ENCODE results near the gene WFS1.

The WFS1 gene

GRCh38 chr4:6262176-6262575, 7.5 kb upstream of the WFS1 start:
- DNase-seq, result no peak

DNA sequence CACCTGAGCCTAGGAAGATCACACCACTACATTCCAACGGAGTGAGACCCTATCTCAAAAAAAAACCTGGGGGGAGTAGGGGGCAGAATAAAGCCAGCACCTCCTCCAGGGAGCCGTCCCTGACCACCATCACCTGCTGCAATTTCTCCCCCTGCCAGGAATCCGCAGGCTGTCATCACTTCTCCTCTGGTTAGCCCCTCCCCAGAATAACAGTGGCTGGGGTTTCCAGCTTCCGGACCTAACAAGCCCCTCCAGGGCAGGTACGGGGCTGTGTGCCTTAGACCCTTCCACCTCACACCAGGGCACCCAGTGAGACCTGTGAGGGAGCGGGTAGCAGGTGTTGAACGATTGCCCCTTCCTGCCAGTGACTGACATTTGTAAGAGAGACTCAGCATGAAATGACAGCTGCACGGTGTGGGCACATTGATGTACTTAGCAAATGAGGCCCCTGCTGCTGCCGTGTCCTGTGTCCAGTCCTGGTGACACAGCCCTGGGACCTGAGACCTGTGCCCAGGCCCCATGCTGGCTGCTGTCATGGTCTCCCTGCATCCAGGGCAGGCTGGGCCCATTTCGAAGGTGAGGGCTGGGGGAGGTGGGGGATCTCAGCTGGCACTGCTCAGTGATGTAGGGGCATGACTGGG, 6.7 kb upstream of the WFS1 start:
- DNase-seq, result no peak

- DNase-seq, result no peak
These were observed 6.0 kb upstream of the WFS1 start for GRCh38 chr4:6263526-6264224.

DNA sequence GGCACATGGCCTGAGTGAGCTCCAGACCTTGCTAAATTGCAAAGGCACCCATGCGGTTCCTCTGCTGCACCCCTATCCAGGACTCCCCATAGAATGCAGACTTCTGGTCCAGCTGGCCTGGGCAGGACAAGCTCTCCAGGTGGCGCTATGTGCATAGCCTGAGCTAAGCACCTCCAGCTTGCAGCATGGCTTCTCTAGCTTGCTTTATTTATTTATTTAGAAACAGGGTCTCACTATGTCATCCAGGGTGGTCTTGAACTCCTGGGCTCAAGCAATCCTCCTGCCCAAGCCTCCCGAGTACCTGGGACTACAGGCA, 5.5 kb upstream of the WFS1 start:
- DNase-seq, result no peak

GRCh38 chr4:6265546-6265945, 4.1 kb upstream of the WFS1 start:
- no peak for DNase-seq

DNA sequence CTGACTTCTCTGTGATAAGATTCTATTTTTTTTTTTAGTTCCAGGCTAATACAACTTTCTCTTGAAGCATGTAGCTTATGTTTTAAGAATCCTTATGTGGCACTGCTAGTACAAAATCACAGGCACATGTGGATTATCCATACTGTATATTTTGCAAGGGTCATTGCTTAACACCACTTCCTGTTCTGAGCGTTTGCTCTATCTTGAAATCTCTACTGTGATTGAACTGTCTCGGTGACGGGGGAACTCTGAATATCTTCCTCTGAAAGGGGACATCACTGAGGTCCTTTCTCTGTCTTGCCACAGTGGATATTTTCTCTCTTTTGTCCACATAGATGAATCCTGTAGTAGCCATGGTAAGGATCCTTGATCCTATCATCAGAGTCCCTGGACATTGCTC, 2.1 kb upstream of the WFS1 start:
- no peak for DNase-seq

DNA sequence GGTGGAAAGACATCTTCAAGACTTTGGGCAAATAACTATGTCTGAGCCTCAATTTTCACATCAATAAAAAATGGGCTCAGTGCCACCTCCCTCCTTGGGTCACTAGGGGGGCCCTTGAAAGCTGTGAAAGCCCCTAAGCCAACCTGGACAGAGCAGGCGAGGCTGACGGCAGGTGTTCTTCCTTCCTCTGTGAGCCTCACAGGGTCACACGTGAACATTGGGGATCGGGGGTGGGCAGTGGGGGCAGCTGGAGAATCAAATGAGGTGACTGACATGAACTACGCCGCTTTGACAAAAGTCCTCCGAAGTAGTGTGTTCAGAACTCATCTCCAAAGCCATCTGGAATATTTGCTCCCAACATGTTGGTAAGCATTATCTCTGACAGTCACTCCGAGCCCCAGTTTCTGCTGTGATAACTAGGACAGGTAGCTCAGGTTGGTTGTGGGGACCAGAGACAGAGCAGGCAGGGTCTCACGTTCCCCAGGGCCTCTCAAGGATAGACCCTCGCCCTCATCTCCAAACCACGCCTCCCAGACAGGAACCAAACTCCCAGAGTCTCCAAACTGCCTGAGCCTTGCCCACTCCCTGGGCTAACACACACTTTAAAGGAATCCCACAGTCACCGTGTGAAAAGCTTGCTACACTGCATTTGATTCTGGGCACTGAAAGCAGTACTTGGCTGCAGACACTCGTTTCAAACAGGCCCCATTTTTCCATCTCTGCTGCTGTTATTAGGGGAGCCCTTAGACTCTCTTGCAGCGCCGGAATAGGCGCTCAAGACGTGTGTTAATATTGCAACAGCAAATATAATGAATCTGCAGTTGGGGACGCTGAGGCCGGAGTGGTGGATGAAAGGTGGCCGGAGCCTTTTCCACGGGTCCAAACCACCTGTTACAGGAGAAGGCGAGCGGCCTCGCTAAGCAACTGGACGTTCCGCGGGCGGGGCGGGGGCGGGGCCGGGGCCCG, 717 bp upstream of the WFS1 start:
- DNase-seq, result no peak

DNA sequence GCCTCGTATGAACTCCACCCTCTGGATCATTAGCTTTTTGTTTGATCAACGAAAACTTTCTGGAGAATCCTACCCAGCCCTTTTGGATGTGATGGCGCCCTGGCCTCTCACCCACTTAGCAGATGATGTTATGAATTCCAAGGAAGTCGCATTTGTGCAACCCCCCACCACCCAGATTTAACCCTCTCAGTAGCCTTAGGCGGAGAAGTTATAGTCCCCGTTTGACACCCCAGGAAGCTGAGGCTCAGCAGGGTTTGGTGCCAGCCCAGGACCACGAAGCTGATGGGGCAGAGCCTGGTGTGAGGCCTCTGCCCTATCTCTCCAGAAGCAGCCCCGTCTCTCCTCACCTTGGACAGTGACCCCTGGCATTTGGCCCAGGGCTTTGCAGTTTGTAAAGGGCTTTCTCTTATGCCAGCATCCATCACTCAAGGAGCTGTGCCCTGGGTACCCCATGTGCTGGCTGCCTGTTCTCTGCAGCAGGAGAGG, 1.0 kb downstream of the WFS1 start:
- no peak for DNase-seq

GRCh38 chr4:6271206-6271605, 1.6 kb downstream of the WFS1 start:
- no peak for DNase-seq

- DNase-seq, result no peak
These were observed 2.2 kb downstream of the WFS1 start for GRCh38 chr4:6271701-6272465.

- no peak for DNase-seq
These were observed 3.4 kb downstream of the WFS1 start for GRCh38 chr4:6272863-6273660.

- no peak for DNase-seq
These were observed 4.0 kb downstream of the WFS1 start for GRCh38 chr4:6273661-6273990.

GRCh38 chr4:6275351-6275750, 5.7 kb downstream of the WFS1 start:
- no peak for DNase-seq

- DNase-seq, result no peak
These were observed 6.5 kb downstream of the WFS1 start for GRCh38 chr4:6275898-6276806.

- no peak for DNase-seq
These were observed 7.6 kb downstream of the WFS1 start for GRCh38 chr4:6277139-6277802.

DNA sequence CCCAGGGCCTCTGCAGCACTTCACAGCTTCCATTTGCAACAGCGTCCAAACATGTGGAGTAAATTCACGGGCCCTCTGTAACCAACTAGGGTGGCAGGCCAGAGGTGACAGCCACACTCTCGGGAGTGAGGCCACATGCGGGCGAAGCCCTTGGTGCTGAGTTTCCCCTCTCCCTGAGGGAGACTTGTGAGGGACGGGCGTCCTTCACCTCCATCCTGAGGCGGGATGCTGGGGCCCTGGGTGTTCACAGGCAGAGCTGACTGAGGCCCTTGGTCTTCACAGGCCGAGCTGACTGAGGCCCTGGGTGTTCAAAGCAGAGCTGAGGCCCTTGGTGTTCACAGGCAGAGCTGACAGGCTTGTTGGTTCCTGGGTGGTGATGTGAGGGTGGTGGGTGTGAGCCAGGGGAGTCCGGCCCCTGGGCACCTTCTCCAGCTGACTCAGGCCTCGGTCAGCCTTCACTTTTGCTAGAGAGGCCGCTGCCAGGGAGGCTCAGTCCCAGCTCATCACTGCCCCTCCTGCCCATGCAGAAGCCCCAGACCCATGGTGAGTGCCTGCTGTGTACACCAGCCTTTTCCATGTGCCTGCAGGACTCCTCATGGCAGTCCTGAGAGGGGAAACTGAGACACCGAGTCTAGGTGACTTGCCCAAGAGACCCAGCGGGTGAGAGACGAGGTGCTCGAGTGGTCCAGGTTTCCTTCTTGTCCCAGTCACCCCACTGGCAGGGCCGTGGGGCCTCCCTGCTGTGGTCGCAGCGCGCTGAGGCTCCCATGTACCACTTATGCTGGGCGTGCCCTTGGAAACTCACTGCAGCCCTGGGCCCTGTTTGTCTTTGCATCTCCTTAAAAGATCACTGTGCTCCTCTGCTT, 8.5 kb downstream of the WFS1 start:
- no peak for DNase-seq

- DNase-seq, result no peak
These were observed 9.1 kb downstream of the WFS1 start for GRCh38 chr4:6278801-6279197.

GRCh38 chr4:6279582-6280289, 10.1 kb downstream of the WFS1 start:
- no peak for DNase-seq

All from NCI-H774 (cell line).